GM19238 (cell line): ENCODE measurements around the gene BOD1L2.

Experiments used
- DNase-seq: peaks from one replicate; pipeline ENCODE4 v3.0.0; 2011; ENCODE audit warnings: low spot score; ENCODE audit not compliant: insufficient read length

The BOD1L2 gene

DNA sequence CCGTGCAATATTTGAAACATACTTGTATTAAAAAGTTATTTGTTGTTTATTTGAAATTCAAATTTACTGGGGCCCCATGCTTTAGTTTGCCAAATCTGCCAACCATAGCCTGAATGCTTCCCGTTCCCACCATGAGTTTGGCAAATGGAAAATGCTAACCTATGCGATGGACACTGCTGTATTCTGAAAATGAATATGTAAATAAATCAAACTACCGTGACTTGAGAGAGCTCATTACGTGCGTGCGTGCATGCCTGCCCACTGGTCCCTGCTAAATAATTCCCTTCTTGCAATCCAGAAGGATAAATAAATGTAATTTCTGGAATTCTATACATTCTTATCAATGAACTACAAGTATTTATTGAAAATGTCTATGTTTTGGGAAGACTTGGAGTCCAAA is 3.2 kb downstream of the BOD1L2 start:
- no peak for DNase-seq

DNA sequence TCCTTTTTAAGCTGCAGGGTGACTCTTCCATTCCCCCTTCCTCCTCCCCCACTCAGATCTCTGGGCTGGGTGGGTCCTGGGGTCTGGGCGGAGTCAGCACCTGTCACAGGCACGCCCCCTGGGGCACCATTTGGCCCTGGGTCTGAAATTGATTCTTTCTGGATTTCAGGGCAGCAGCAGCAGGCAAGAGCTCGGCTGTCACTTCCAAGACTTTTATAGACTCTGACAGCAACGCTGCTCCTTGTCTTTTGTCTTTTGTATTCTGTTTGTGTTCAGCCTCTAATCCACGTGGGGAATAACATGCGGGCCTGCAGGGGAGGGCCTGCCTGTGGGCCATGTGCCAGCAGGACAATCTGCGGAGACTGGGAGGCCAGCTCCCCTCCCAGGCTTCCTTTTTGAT is 3.9 kb downstream of the BOD1L2 start:
- no peak for DNase-seq

DNA sequence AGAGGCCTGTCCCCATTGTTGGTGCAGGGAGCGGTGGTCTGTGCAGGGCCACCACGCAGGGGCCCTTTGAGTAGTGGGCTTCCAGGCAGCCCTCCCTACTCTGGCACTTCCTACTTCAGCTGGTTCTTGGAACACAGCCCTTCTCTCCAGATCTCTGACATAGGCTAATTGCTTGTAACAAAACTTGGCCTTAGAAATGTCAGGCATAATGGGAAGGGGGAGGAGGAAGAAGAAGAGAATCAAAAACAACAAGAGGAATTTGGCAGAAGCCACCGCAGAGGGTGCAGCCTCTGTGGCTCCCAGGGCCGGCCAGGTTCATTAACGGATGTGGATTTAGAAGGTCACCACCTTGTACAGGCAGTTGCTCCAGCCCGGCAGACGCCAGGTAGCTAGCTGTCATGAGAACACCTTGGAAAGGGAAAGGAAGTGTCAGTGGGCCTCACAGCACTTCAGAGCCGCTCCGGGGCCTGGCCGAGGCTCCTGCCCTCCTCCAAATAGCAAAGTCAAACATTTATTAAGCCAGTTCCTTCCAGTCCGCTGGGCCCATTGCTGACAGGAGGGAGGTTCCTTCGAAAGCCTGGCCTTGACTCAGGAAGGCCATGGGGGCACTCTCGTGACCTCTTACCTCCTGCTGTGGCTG is 7.4 kb downstream of the BOD1L2 start:
- DNase-seq: no peak

DNA sequence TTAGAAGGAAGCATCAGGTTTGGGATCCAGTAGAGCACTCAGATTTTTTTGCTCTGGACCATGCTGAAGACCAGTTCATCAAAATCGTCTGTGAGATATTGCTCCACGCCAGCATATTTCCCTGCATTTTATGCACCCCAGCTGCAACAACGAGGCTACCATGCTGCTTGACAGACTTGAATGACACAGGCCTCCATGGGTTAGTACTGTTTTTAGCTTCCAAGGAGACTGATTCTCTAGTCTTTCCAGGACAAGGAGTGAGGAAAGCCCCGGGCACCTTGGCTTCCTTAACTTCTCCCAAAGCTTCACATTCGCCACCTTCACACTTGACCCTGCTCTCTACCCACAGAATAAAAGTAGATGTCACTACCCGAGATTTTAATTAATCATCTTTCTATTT is 17.5 kb downstream of the BOD1L2 start:
- DNase-seq: no peak

DNA sequence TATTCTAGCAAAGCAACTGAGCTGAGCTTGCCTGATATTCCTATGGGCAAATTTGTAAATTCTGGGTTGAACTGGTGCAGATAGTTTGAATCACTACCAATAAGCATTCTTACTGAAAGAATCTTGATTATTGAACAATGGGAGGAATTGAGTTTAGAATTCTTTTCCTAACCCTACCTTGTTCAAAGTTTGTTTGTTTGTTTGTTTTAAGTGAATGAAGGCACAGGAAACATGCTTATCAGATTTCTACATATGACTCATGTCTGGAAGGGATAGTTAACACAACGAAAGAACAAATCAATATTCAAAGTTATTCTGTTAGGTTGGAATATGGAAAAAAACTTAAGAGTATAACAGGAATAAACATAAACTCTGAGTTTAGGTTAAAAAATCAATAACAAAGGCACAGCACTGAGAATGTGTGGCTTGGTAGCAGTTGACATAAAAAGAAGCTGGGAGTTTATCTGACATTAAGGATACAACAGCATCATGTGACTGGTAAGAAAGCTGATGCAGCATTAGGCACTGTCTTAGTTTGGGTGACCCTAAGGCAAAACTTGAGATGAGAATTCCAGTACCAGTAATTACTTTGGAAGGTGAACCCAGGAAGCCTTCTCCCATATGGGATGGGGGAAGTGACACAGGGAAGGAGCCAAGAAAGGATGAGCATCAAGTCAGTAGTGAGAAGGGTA is 20.9 kb downstream of the BOD1L2 start:
- DNase-seq: no peak

DNA sequence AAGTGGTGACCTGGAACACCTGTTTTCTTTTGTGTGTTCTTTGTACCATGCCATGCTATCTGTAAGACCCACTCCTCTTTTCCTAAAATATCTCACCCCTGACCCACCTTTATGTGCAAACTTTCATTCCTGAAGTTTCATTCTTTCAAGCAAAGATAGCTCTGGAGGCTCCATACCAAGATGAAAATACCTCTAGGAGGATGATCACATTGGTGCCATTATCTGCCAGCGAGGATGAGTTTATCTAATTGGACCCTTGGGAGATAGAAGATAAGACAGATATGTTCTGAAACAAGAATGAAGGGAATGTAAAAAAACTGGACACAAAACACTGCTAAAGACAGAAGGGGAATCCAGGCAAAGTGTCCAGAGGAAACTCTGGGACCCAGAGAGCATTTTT is 24.1 kb downstream of the BOD1L2 start:
- DNase-seq: no peak

DNA sequence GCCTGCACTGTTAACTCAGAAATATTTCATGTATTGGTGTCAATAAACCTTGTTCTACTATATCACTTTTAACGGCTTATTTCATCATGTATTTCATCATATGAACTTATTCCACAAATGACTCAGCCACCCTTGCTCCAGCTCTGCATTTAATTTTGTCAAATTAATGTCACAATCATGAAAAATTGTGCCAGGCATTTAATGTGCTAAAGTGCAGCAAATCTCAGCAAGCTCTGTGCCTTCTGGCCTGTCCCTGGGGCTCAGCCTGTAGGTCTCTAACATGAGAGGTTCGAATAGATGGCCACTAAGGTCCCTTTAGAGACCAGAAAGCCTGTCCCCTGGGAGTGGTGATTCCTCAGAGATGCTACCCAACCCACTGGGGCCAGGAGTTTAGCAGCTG is 28.6 kb downstream of the BOD1L2 start:
- no peak for DNase-seq

DNA sequence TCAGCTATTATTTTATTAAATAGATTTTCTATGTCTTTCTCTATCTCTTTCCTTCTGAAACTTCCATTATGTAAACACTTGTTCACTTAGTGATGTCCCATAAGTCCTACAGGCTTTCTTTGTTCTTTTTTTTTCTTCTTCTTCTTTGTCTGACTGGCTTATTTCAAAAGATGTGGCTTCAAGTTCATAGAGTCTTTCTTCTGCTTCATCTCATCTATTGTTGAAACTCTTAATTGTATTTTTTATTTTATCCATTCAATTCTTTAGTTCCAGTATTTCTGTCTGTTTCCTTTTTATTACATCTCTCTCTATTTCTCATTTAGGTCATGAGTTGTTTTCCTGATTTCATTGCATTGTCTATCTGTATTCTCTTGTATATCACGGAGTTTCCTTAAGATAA is 38.5 kb downstream of the BOD1L2 start:
- DNase-seq: no peak

DNA sequence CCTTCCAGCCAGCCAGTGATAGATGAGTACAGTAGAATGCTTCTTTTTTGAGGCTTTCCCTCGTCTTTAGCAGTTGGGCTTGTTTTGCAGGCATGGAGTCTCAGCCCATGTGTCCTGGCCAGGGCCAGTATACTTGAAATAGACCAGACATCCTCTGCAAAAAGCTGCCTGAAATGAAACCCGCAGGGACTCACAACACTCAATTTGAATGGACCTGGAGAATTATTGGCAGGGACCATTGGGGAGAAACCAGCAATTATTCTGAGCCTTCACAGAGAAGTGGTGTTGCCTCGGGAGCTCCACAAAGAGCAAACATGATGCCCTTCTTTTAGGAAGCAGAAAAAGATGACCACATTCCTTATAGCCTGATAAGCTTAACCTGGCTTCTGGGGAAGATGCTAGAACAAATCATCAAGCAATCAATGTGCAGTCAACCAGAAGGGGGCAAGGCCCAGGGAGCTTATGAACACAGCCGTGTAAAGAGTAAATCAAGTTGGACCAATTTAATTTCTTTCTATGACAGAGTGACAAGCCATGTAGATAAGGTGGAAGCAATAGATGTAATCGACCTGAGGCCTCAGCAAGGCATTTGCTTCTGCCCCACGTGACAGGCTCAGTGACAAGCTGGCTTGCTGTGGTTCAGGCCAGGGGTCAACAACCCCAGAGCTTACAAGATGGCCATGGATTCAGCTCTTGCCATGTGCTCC is 42.1 kb downstream of the BOD1L2 start:
- DNase-seq: no peak

DNA sequence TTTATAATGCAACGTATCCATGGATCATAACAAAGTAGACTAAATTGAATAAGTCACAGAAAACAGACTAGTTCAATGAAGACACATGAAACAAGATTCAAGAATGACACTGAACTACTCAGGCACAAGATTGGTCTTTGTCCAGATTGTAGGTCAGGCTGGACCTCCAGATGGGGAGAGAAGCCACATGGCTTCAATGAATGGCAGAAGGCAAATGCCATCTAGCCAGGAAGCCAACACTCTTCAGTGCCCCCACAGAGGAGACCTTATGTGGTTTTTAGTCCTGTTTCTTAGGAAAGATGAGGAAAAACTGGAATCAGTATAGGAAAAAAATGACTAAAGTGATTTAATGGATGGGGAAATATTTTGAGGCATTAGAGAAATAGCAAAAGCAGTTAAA is 43.1 kb downstream of the BOD1L2 start:
- no peak for DNase-seq

DNA sequence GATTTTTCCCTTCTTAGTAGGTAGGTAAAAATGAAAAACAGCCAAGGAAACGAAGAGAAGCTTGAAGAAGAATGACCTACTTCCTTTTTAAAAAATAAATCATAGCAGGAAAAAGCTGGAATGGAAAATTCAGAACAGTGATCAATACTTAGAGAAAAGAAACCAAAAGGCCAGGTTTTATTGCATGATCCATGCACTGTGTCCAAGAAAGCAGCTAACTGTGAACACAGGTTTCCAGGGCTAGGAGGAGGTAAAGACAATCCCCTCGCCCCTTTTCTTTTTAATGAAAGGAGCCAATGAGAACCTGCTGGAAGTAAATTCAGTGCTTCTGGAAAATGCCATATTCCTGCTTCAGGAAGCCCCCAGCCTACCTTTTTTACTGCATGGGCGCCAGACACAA is 47.2 kb downstream of the BOD1L2 start:
- no peak for DNase-seq

DNA sequence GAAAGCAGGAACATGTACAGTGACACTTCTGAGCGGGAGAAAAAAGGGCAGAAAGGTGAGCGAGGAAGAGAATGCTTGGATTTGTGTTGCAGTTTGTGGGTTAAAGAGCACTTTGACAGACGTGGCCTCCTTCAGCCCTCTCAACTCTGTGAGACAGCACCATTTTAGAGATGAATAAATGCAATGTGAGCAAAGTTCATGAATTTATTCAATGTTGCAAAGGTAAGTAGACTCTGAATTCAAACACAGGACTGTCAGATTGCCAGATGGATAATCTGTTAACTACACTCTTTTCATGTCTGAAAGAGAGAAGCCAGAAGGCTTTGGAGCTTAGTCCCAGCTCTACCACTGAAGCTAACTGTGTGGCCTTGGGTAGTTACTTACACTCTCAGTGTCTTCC is 47.7 kb downstream of the BOD1L2 start:
- no peak for DNase-seq

DNA sequence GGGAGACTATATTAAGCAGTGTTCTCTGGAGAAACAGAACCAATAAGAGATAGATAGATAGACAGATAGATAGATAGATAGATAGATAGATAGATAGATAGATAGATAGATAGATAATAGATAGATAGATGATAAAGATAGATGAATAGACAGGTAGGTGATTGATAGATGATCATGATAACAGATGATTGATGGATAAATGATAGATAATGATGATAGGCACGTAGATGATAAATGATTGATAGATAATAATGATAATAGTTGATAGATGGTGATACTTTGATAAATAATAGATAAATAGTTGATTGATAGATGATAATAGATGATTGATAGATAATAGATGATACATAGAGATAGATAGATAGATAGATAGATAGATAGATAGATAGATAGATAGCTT is 48.5 kb downstream of the BOD1L2 start:
- DNase-seq: no peak

DNA sequence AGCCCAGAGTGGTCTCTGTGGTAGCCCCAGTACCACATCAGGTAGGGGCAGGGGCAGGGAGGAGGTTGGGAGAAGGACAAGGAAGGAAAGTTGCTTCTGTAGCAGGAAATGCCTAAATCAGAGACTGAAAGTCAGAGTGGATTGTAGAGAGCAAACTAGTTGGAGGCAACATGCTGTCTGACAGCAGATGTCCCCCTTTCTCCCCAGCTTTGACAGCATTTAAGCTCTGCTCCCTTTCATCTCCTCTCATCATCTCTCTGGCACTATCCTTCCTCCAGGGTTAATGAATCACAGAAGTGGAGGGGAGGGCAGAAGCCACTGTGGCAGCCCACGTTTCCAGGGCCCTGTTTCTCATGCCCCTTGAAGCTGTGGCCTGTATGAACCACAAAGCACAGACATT is 50.4 kb downstream of the BOD1L2 start:
- no peak for DNase-seq

DNA sequence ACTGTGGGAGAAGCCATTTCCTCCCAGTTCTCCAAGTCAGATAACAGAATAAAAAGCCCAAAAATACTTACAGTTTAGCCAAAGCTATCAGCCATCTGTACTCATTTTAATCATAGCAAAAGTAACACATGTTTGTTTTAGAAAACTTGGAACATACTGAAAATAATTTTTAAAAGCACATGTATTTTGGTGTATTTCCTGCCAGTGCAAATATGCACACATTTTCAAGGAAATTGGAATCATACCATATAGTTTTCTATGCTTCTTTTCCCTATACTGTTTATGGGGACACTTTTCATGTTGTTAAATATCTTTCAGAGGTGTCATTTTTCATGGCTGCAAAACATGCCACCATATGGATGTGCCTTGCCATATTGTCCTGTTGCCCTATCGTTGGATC is 51.2 kb downstream of the BOD1L2 start:
- no peak for DNase-seq
